H9 (cell line): ENCODE measurements around the gene MTURN. TPM values are rescaled to one million over a fixed set of nuclear protein-coding genes. Genes with fewer than 3 reads are reported as not detected.

Source experiments
- DNase-seq: peaks from one replicate; pipeline ENCODE4 v3.0.0-alpha.2; 2017
- H2AFZ ChIP-seq: one replicate; pipeline ENCODE4 v1.6.1; 2013; ENCODE audit warnings: mild to moderate bottlenecking, low read length, control low read depth, moderate library complexity
- H2AK5ac ChIP-seq: 2 replicates; pipeline ENCODE4 v1.6.1; 2013; ENCODE audit warnings: low read length, control low read depth, mixed read lengths; ENCODE audit not compliant: insufficient read length
- H2BK120ac ChIP-seq: one replicate; pipeline ENCODE4 v1.6.1; 2013; ENCODE audit warnings: low read depth, mild to moderate bottlenecking, low read length, control low read depth, inconsistent platforms; ENCODE audit not compliant: poor library complexity, severe bottlenecking
- H2BK12ac ChIP-seq: 2 replicates; pipeline ENCODE4 v1.6.1; 2013; ENCODE audit warnings: low read length, control low read depth, mixed read lengths, low read depth; ENCODE audit not compliant: insufficient read length
- H2BK15ac ChIP-seq: 2 replicates; pipeline ENCODE4 v1.6.1; 2013; ENCODE audit warnings: low read depth, low read length, control low read depth
- H2BK20ac ChIP-seq: one replicate; pipeline ENCODE4 v1.6.1; 2013; ENCODE audit warnings: low read depth, mild to moderate bottlenecking, low read length, control low read depth, inconsistent platforms; ENCODE audit not compliant: poor library complexity, severe bottlenecking
- H2BK5ac ChIP-seq: 2 replicates; pipeline ENCODE4 v1.6.1; 2013; ENCODE audit warnings: low read length, control low read depth, mixed read lengths; ENCODE audit not compliant: insufficient read length
- H3K14ac ChIP-seq: 2 replicates; pipeline ENCODE4 v1.6.1; 2013; ENCODE audit warnings: low read length, control low read depth; ENCODE audit not compliant: insufficient read depth
- H3K18ac ChIP-seq: 2 replicates; pipeline ENCODE4 v1.6.1; 2013; ENCODE audit warnings: low read depth, mild to moderate bottlenecking, mixed read lengths, low read length, control low read depth; ENCODE audit not compliant: insufficient read length
- H3K23ac ChIP-seq: 2 replicates; pipeline ENCODE4 v1.6.1; 2013; ENCODE audit warnings: low read length, control low read depth, mixed read lengths, low read depth; ENCODE audit not compliant: insufficient read length
- H3K23me2 ChIP-seq: 2 replicates; pipeline ENCODE4 v1.6.1; 2013; ENCODE audit warnings: low read depth, mild to moderate bottlenecking, mixed read lengths, low read length, control low read depth; ENCODE audit not compliant: insufficient read length, poor library complexity, severe bottlenecking
- H3K27ac ChIP-seq: 2 replicates; pipeline ENCODE4 v1.5.1; 2013; ENCODE audit warnings: low read length, control low read depth, mixed read lengths, low read depth; ENCODE audit not compliant: insufficient read length
- H3K27me3 ChIP-seq: 2 replicates; pipeline ENCODE4 v1.6.1; 2013; ENCODE audit warnings: low read length, control low read depth, inconsistent platforms; ENCODE audit not compliant: insufficient read depth
- H3K4ac ChIP-seq: 2 replicates; pipeline ENCODE4 v1.6.1; 2013; ENCODE audit warnings: low read depth, mild to moderate bottlenecking, control low read depth, inconsistent platforms, low read length, moderate library complexity
- H3K4me1 ChIP-seq: 2 replicates; pipeline ENCODE4 v1.6.1; 2013; ENCODE audit warnings: low read length, control low read depth, inconsistent platforms; ENCODE audit not compliant: insufficient read depth
- H3K4me2 ChIP-seq: 2 replicates; pipeline ENCODE4 v1.6.1; 2013; ENCODE audit warnings: low read length, control low read depth, mixed read lengths; ENCODE audit not compliant: insufficient read length, insufficient read depth
- H3K56ac ChIP-seq: 2 replicates; pipeline ENCODE4 v1.6.1; 2013; ENCODE audit warnings: low read depth, mild to moderate bottlenecking, mixed read lengths, low read length, control low read depth; ENCODE audit not compliant: insufficient read length
- H3K79me1 ChIP-seq: 2 replicates; pipeline ENCODE4 v1.6.1; 2013; ENCODE audit warnings: low read depth, mild to moderate bottlenecking, moderate library complexity, low read length, control low read depth, inconsistent platforms; ENCODE audit not compliant: insufficient read depth, poor library complexity, severe bottlenecking
- H3K79me2 ChIP-seq: 2 replicates; pipeline ENCODE4 v1.6.1; 2013; ENCODE audit warnings: low read length, control low read depth, inconsistent platforms; ENCODE audit not compliant: insufficient read depth
- H3K9ac ChIP-seq: 2 replicates; pipeline ENCODE4 v1.6.1; 2013; ENCODE audit warnings: low read length, control low read depth, mixed read lengths; ENCODE audit not compliant: insufficient read length; ENCODE audit errors: extremely low read depth
- H3K9me3 ChIP-seq: one replicate; pipeline ENCODE4 v1.6.1; 2013; ENCODE audit warnings: low read depth, low read length, inconsistent platforms; ENCODE audit not compliant: control insufficient read depth
- H3T11ph ChIP-seq: one replicate; pipeline ENCODE4 v1.6.1; 2013; ENCODE audit warnings: mild to moderate bottlenecking, low read length, control low read depth, inconsistent platforms
- H4K20me1 ChIP-seq: one replicate; pipeline ENCODE4 v1.6.1; 2013; ENCODE audit not compliant: control insufficient read depth, insufficient read length, insufficient read depth
- H4K5ac ChIP-seq: 2 replicates; pipeline ENCODE4 v1.6.1; 2013; ENCODE audit warnings: low read depth, mild to moderate bottlenecking, mixed read lengths, low read length, control low read depth; ENCODE audit not compliant: insufficient read length
- H4K8ac ChIP-seq: replicated peaks from 2 replicates; pipeline ENCODE4 v1.6.1; 2013; ENCODE audit warnings: low read length, control low read depth, mixed read lengths, low read depth; ENCODE audit not compliant: insufficient read length
- H4K91ac ChIP-seq: 2 replicates; pipeline ENCODE4 v1.6.1; 2013; ENCODE audit warnings: low read depth, mild to moderate bottlenecking, moderate library complexity, mixed read lengths, low read length, control low read depth; ENCODE audit not compliant: insufficient read length
- H3K27ac Mint-ChIP-seq, 3 experiments: 2 replicates in 2 of 3; 3 replicates in 1 of 3; pipeline ENCODE4 v1.8.0; 2020 to 2021; ENCODE audit warnings: mixed read lengths in 3 of 3, mild to moderate bottlenecking in 1 of 3, moderate library complexity in 1 of 3
- H3K27me3 Mint-ChIP-seq: 2 replicates; pipeline ENCODE4 v1.8.0; 2021; ENCODE audit warnings: low read depth, mild to moderate bottlenecking, moderate library complexity, mixed read lengths
- H3K36me3 Mint-ChIP-seq, 3 experiments: 2 replicates in 2 of 3; 3 replicates in 1 of 3; pipeline ENCODE4 v1.8.0; 2020 to 2021; ENCODE audit warnings: low read depth in 3 of 3, mixed read lengths in 3 of 3; ENCODE audit not compliant: insufficient read depth in 1 of 3
- H3K4me1 Mint-ChIP-seq, 2 experiments: 2 replicates each; pipeline ENCODE4 v1.8.0; 2020; ENCODE audit warnings: mixed read lengths in 2 of 2
- H3K4me3 Mint-ChIP-seq, 2 experiments: 2 replicates in 1 of 2; 3 replicates in 1 of 2; pipeline ENCODE4 v1.8.0; 2020 to 2021; ENCODE audit warnings: mild to moderate bottlenecking in 2 of 2, mixed read lengths in 2 of 2, moderate library complexity in 1 of 2
- H3K9me3 Mint-ChIP-seq, 2 experiments: 2 replicates in 1 of 2; 3 replicates in 1 of 2; pipeline ENCODE4 v1.8.0; 2020; ENCODE audit warnings: mild to moderate bottlenecking in 2 of 2, mixed read lengths in 2 of 2, moderate library complexity in 1 of 2
- WGBS: extraction: QIAGEN DNeasy Blood & Tissue Kit; methylation state at CpG from one replicate; pipeline ENCODE4 v1.1.7; 2013; ENCODE audit warnings: missing lambda C conversion rate, low lambda C conversion rate, mixed read lengths; ENCODE audit not compliant: insufficient read length; ENCODE audit errors: extremely low coverage; 5-methylcytosine and 5-hydroxymethylcytosine counted together
- total RNA-seq: library from RNA; stranded (reverse); gene quantifications from 2 replicates; pipeline ENCODE4 v1.2.1, GENCODE V29; 2021
- TF ChIP-seq, protein P1 (sequence below): fragments of 200-600 bp; sonication (generic); conservative IDR thresholded peaks from 3 replicates; pipeline ENCODE4 v1.8.0; 2021; ENCODE audit warnings: antibody characterized with exemption, mild to moderate bottlenecking

Gene MTURN
- total RNA-seq, 1 experiment from 2014 or later = 3.4 TPM

DNA sequence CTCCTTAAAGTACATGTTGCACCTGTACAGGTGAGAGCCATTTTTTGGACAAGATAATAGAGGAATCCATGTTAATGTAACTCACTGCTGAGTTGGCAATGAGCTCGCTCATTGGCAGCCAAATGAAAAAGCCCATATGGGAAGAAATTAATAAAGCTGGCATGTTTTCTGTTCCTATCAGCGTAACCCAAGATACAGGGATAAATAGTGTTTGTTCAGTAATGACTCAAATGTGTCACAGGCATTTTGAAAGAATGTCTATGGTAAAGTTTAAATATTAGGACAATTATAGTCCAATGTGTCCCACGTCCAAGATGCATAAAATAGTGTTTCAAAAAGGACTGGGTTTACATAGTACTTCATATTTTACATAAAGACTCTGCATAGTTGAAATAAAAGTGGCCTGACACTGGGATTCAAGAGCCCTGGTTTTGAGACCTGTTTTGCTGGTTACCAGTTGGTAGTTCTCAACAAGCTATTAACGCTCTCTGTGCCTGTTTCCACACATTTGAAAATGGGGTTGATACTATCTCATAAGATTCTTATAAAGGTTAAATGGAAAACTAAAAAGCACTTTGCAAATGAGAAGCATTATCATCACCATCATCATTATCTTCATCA, 49.1 kb downstream of the MTURN start:
- H2AFZ ChIP-seq = no peak overlapping the region
- no peak overlapping the region for H2BK120ac ChIP-seq
- no peak overlapping the region for H3K4me2 ChIP-seq
- H4K8ac ChIP-seq = no peak overlapping the region
- Mint-ChIP-seq H3K36me3 (peaks cover 5 to 19% (median 17%) of the 10 kb centered on the region in 3 experiments), H3K4me3 (no peak overlapping the region), H3K27me3 (peaks cover 6% of the 10 kb centered on the region; the same call in 1 of the 2 replicates), H3K9me3 (peaks cover 23 to 24% of the 10 kb centered on the region in 2 experiments), H3K27ac (no peak overlapping the region), H3K4me1 (peaks cover 15% of the 10 kb centered on the region in 2 experiments; a peak in 3 of 4 replicates)
- H3K23ac ChIP-seq = no peak overlapping the region
- TF ChIP-seq, protein P1, sequence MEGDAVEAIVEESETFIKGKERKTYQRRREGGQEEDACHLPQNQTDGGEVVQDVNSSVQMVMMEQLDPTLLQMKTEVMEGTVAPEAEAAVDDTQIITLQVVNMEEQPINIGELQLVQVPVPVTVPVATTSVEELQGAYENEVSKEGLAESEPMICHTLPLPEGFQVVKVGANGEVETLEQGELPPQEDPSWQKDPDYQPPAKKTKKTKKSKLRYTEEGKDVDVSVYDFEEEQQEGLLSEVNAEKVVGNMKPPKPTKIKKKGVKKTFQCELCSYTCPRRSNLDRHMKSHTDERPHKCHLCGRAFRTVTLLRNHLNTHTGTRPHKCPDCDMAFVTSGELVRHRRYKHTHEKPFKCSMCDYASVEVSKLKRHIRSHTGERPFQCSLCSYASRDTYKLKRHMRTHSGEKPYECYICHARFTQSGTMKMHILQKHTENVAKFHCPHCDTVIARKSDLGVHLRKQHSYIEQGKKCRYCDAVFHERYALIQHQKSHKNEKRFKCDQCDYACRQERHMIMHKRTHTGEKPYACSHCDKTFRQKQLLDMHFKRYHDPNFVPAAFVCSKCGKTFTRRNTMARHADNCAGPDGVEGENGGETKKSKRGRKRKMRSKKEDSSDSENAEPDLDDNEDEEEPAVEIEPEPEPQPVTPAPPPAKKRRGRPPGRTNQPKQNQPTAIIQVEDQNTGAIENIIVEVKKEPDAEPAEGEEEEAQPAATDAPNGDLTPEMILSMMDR = no peak
- H2BK20ac ChIP-seq = no peak overlapping the region
- H2AK5ac ChIP-seq = no peak overlapping the region
- H3K9me3 ChIP-seq = peaks cover 6% of the 10 kb centered on the region
- no peak overlapping the region for H3K4ac ChIP-seq
- H3K18ac ChIP-seq = no peak overlapping the region
- no peaks in the 10 kb centered on the region for H3K79me2 ChIP-seq
- H4K5ac ChIP-seq = no peak overlapping the region
- H3K4me1 ChIP-seq = no peaks in the 10 kb centered on the region
- H3K9ac ChIP-seq = no peak overlapping the region
- H4K20me1 ChIP-seq = no peaks in the 10 kb centered on the region
- H2BK12ac ChIP-seq = no peak overlapping the region
- no peak overlapping the region for H3K27ac ChIP-seq
- H3K79me1 ChIP-seq = no peaks in the 10 kb centered on the region
- no CpG with 5 or more reads among the region's 4 CpGs for WGBS
- H3T11ph ChIP-seq = no peak overlapping the region
- no peak overlapping the region for H3K56ac ChIP-seq
- H3K27me3 ChIP-seq = no peaks in the 10 kb centered on the region
- no peak overlapping the region for H2BK5ac ChIP-seq
- H4K91ac ChIP-seq = no peak overlapping the region
- no peak overlapping the region for H3K14ac ChIP-seq
- no peak for DNase-seq
- H2BK15ac ChIP-seq = no peak overlapping the region
- no peaks in the 10 kb centered on the region for H3K23me2 ChIP-seq
